Activated CD8-positive, alpha-beta memory T cell treated with anti-CD3 and anti-CD28 coated beads, Interleukin-2, amount 50 U/mL, for 4 hours (primary cell): ENCODE results near the gene ANXA3.
"Not testable (repeated sequence)": the region's sequence is repeated elsewhere in the genome, so short reads cannot be mapped to it uniquely, and the experiment has no call there.

ENCODE experiments used
- DNase-seq: peaks from one replicate; pipeline ENCODE4 v3.0.0-alpha.2; 2020

The ANXA3 gene

GRCh38 chr4:78544678-78545077 is 6.9 kb upstream of the ANXA3 start:
- no peak for DNase-seq

DNA sequence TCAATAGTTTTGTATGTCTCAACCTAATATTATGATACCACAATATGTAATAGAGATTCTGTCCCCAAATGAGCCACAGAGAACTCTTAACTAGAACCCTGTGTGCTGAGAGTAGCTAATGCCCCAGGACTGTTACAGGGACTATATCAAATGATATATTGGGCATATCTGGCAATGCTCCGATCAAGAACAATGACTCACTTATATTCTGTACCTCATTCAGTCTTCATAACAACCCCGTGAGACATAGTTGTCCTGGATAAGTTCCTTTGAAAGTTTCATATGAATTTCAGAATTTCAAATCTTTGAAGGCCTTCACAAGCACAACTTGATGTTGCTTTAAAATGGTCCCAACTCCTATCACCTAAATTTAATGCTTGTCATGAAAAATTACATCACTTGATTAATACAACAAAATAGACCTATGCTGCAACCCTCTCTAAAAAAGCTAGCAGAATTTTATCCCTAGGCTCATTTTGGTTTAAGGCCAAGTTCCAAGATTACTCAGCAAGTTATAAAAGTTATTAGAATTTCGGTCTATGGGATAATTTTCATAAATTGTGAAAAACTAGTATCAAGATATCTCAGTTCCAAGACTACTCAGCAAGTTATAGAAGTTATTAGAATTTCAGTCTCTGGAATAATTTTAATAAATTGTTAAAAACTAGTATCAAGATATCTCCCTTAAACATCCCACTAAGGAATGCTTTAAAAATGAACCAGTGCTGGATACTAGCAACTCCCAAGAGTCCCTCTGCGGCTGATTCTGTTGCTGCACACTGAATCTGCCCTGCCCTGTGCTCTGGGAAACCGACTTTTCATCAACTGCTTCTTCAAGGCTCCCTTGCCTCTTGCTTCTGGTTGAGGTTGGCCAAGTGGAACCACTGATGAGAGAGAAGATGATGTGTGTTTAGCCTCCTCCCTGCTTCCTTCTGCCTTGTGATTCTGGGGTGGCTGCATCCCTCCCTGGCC is 6.0 kb upstream of the ANXA3 start:
- DNase-seq = no peak

DNA sequence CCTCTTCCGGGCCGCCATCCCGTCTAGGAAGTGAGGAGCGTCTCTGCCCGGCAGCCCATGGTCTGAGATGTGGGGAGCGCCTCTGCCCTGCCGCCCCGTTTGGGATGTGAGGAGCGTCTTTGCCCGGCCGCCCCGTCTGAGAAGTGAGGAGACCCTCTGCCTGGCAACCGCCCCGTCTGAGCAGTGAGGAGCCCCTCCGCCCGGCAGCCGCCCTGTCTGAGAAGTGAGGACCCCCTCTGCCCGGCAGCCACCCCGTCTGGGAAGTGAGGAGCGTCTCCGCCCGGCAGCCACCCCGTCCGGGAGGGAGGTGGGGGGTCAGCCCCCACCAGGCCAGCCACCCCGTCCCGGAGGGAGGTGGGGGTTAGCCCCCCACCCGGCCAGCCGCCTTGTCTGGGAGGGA is 3.7 kb upstream of the ANXA3 start:
- not testable (repeated sequence) for DNase-seq

- not testable (repeated sequence) for DNase-seq
Observed at GRCh38 chr4:78548889-78549288, 2.7 kb upstream of the ANXA3 start.

DNA sequence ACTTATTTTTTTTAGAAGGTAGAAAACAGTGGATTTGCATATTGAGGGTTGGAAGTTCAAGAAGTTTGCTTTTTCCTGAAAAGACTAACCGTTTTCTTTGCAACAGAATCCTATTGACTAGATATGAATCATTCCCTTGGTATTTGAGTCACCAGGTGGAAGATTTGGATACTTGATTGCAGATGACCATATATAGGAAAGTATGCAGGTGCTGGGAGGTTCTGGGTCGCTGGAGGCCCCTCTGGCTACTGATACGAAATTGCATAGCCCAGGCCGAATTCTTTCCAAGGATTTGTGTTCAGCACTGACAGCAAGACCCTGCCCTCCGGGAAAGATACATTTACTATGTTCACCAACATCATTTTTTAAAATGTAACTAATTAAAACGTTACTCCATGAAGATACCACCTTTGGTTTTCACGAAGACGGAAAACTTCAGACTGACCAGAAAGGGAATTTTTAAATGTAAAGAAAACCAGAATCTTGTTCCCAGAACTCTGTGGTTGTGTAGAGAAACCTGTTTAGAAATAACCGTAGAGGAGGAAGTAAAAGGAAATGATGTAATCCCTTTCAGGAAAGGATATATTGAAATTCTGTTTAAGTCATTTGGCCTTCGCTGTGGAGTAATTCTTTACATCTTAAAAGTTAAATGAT is 946 bp downstream of the ANXA3 start:
- no peak for DNase-seq

DNA sequence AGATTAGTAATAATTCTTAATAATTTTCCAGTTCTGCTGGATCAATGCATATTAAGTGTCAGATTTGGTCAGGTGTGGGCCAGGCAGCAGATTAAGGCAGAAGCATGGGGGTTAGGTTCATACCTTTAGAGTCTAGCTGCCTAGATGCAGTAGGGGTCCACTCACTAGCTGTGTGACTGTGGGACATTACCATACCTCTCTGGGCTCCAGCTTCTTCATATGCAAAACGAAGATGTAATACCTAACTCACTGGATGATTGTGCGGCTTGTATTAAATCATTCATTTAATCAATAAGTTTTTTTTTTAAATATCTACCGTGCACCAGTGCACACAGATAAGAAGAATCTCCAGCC is 1.4 kb downstream of the ANXA3 start:
- DNase-seq = no peak

DNA sequence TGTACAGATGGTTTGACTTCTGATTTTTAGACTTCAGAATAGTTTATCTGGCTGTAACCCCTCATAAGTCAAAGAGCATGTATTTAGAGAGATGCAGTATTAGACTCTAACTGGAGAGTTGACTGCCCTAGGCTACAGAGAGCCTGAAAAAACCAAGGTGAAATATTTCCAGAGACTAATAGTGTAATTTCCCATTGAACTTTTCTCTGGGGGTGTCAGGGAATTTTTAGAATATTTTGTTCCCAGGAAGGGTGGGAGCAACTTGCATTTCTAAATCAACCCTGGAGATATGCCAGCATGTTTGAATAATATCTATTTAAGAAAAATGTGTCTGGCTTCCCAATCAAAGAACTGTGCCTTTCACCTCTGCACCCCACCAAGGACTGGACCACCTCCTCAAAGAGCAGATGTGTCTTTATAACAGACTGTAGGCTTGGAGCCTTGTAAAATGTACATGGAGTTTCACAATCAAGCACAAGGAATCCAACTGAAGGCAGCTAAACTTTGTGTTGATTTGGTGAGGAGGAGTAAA is 2.0 kb downstream of the ANXA3 start:
- DNase-seq = no peak

- no peak for DNase-seq
Observed at GRCh38 chr4:78556665-78557064, 5.1 kb downstream of the ANXA3 start.

DNA sequence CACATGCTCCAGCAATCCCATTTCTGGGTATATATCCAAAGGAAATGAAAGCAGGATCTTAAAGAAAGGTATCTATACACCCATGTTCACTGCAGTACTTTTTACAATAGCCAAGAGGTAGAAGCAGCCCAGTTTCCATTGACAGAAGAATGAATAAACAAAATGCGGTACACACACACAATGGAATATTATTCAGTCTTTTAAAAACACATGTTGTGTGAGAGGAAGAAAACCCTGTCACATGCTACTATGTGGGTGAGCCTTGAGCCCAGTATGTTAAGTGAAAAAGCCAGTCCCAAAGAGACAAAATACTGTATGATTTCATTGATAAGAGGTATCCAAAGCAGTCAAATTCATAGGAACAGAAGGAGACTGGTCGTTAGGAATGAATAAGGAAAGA is 6.3 kb downstream of the ANXA3 start:
- no peak for DNase-seq

DNA sequence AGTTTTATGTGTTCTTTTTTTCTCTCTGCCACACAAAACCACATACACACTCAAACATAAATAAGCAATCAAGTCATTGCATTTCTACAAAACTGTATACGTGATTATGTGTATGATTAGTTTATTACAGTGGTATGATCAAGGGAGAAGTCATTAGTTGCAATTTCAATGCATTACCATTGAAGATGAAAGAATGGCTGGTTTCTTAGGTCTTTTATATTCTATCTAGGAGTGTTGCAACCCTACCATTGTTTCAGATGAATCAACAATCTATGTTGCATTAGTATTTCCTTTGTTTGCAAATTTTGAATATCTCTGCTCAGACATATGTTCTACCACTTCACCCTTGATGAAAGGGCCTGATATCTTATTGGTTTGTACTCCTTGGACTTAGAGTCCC is 6.8 kb downstream of the ANXA3 start:
- DNase-seq = no peak

- DNase-seq = no peak
Observed at GRCh38 chr4:78560296-78560963, 8.9 kb downstream of the ANXA3 start.

DNA sequence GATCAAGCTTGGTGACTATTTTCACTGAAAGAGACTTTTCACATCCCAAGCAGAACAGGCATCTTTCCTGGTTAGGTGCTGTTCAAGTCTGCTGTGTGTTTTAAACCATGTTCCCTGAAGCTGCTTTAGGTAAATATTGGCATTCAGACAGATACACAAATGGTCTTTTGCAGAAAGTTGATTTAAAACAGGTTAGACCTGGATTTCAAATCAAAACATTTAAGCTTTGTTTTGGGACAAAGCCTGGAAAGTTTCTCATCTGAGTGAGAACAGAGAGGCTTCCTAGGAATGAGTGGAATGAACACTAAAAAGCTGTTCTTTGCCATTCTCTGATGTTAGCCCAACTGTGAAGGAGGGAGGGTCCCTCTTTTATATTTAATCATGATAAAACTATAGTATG is 10.1 kb downstream of the ANXA3 start:
- no peak for DNase-seq

- no peak for DNase-seq
Observed at GRCh38 chr4:78562687-78563086, 11.1 kb downstream of the ANXA3 start.

- DNase-seq = no peak
Observed at GRCh38 chr4:78565971-78566372, 14.4 kb downstream of the ANXA3 start.

DNA sequence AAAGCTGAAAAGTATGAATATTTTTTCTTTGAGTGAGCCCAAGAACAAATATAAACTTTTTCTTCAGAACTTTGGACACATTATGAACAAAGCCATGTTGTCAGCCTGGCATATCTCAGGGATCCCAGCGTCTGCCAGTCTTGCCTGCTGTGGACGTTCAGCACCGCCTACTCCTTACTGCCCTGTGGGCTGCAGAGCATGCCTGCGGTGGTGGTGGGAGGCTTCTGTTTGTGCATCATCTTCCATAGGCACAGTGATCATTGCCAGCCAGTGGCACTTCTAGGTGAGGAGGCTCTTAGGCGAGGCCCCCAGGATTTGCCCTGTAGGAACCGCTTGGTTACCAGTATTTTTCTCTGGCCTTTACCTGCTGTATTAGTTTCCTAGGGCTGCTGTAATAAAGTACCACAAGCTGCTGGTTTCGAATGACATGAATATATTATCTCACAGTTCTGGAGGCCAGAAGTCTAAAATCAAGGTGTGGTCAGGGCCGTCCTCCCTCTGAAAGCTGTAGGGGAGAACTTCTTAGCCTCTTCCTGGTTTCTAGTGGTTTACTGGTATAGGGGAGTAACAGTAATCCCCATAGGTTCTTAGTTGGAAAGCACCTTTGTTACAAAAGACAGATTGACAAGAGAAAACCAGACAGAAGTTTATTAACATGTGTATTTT is 15.4 kb downstream of the ANXA3 start:
- DNase-seq = no peak

DNA sequence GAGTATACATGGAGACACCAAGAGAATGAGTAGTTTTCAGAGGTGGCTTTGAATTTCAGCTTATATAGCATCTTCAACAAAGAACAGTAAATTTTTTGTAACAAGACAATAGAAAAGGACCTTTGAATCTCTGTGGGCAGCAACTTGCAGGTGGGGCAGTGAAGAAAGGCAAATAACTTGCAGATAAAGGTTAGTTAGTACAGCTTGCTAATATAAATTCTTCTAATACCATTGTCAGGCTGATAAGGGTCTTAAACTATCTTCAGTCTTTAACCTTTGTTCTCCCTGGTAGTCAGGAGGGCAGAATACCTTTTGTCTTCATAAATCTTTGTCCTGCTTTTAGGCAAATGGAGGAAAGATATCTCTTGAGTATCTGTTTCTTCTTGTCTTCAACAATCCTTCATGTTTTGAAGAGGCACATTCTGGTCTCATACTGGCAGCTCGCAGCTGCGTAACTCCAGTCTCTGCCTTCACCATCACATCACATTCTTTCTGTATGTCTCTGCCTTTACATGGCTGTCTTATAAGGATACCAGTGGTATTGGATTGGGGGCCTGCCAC is 16.0 kb downstream of the ANXA3 start:
- no peak for DNase-seq

GRCh38 chr4:78568640-78569305 is 17.2 kb downstream of the ANXA3 start:
- DNase-seq = no peak

GRCh38 chr4:78569306-78569821 is 17.8 kb downstream of the ANXA3 start:
- no peak for DNase-seq

GRCh38 chr4:78570117-78570516 is 18.5 kb downstream of the ANXA3 start:
- DNase-seq = no peak

DNA sequence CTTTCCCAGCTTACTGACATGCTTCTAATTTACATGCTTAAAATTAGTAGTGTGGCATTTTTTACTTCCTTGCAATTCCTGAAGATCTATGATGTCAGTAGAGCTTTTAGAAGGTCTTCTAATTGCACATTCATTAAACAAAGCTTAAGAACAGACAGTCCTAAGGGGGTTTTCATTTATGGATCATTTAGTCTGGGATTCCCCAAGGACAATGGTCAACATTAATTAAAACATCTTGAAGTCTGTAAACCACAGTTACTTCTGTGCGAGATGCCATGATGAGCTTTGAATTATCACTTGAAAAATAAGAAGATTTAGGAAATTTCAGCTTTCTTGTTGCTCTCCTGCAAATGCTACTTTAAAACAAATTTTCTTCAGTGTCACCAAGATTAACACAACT is 20.2 kb downstream of the ANXA3 start:
- DNase-seq = no peak

- DNase-seq = no peak
Observed at GRCh38 chr4:78578674-78579425, 27.3 kb downstream of the ANXA3 start.
